GM23338 (cell line): ENCODE data around the gene SEPHS1. TPM values are rescaled to one million over a fixed set of nuclear protein-coding genes. Genes with fewer than 3 reads are reported as not detected.
A peak's percentile ranks its signal among the peaks of the same experiment; 100 is the strongest.

Experiments
- ATAC-seq: fragments of 200-7000 bp; cut with Tn5 transposase; 3 replicates; pipeline ENCODE4 v1.9.1; 2020
- DNase-seq: peaks from one replicate; pipeline ENCODE4 v3.0.0-alpha.2; 2015; ENCODE audit warnings: low spot score
- H2AFZ ChIP-seq: fragments of 200-600 bp; sonication (generic); 2 replicates; pipeline ENCODE4 v1.8.0; 2016; ENCODE audit warnings: antibody characterized with exemption, mild to moderate bottlenecking, moderate library complexity
- H3F3A ChIP-seq: fragments of 200-600 bp; sonication (generic); replicated peaks from 2 replicates; pipeline ENCODE4 v1.8.0; 2017; ENCODE audit warnings: antibody characterized with exemption, mixed run types, low read depth
- H3K27ac ChIP-seq: fragments of 200-600 bp; sonication (generic); 2 replicates; pipeline ENCODE4 v1.6.1; 2016; ENCODE audit warnings: low read depth
- H3K27me3 ChIP-seq: fragments of 200-600 bp; sonication (generic); 2 replicates; pipeline ENCODE4 v1.8.0; 2016; ENCODE audit warnings: mild to moderate bottlenecking, mixed run types, moderate library complexity; ENCODE audit not compliant: insufficient read depth
- H3K36me3 ChIP-seq: fragments of 200-600 bp; sonication (generic); 2 replicates; pipeline ENCODE4 v1.8.0; 2016; ENCODE audit warnings: mild to moderate bottlenecking; ENCODE audit not compliant: insufficient read depth
- H3K4me1 ChIP-seq: fragments of 200-600 bp; sonication (generic); 2 replicates; pipeline ENCODE4 v1.8.0; 2016; ENCODE audit warnings: mild to moderate bottlenecking, moderate library complexity; ENCODE audit not compliant: insufficient read depth
- H3K4me2 ChIP-seq: fragments of 200-600 bp; sonication (generic); 2 replicates; pipeline ENCODE4 v1.7.1; 2017; ENCODE audit warnings: mixed run types
- H3K4me3 ChIP-seq: fragments of 200-600 bp; sonication (generic); 2 replicates; pipeline ENCODE4 v1.6.1; 2016; ENCODE audit warnings: mixed run types
- H3K79me2 ChIP-seq: fragments of 200-600 bp; sonication (generic); replicated peaks from 2 replicates; pipeline ENCODE4 v1.8.0; 2017; ENCODE audit warnings: mild to moderate bottlenecking; ENCODE audit not compliant: insufficient read depth
- H3K9me2 ChIP-seq: fragments of 200-600 bp; sonication (generic); 2 replicates; pipeline ENCODE4 v1.8.0; 2017; ENCODE audit not compliant: insufficient read depth
- H4K20me1 ChIP-seq: fragments of 200-600 bp; sonication (generic); replicated peaks from 2 replicates; pipeline ENCODE4 v1.8.0; 2017; ENCODE audit warnings: mild to moderate bottlenecking; ENCODE audit not compliant: insufficient read depth
- H3K27ac Mint-ChIP-seq: 2 replicates; pipeline ENCODE4 v1.8.0; 2020; ENCODE audit warnings: inconsistent platforms, mild to moderate bottlenecking, moderate library complexity, mixed read lengths
- H3K27me3 Mint-ChIP-seq: 3 replicates; pipeline ENCODE4 v1.8.0; 2022; ENCODE audit warnings: low read depth, mild to moderate bottlenecking, moderate library complexity, mixed read lengths, inconsistent platforms; ENCODE audit not compliant: insufficient read depth, poor library complexity
- H3K36me3 Mint-ChIP-seq: 3 replicates; pipeline ENCODE4 v1.8.0; 2021; ENCODE audit warnings: low read depth, mild to moderate bottlenecking, inconsistent platforms, moderate library complexity, mixed read lengths
- H3K4me1 Mint-ChIP-seq: 3 replicates; pipeline ENCODE4 v1.8.0; 2020; ENCODE audit warnings: mild to moderate bottlenecking, inconsistent platforms, mixed read lengths
- H3K4me3 Mint-ChIP-seq: 3 replicates; pipeline ENCODE4 v1.8.0; 2021; ENCODE audit warnings: moderate library complexity, mild to moderate bottlenecking, inconsistent platforms, mixed read lengths
- H3K9me3 Mint-ChIP-seq: 3 replicates; pipeline ENCODE4 v1.8.0; 2020; ENCODE audit warnings: moderate library complexity, mild to moderate bottlenecking, inconsistent platforms, mixed read lengths
- CREB1 ChIP-seq: fragments of 250-450 bp; sonication (Bioruptor Pico); IDR thresholded peaks from 2 replicates; pipeline ENCODE4 v1.5.0; 2020; ENCODE audit warnings: low read depth, mild to moderate bottlenecking, moderate library complexity
- ETS1 ChIP-seq: IDR thresholded peaks from 2 replicates; pipeline ENCODE4 v1.6.1; 2016; ENCODE audit warnings: antibody characterized with exemption
- EZH2 ChIP-seq: fragments of 200-600 bp; sonication (generic); IDR thresholded peaks from one replicate; pipeline ENCODE4 v1.8.0; 2017; ENCODE audit warnings: antibody characterized with exemption, mild to moderate bottlenecking, low read depth; ENCODE audit not compliant: unreplicated experiment
- EZH2phosphoT487 ChIP-seq: fragments of 200-600 bp; sonication (generic); IDR thresholded peaks from one replicate; pipeline ENCODE4 v1.8.1; 2018; ENCODE audit warnings: antibody characterized with exemption; ENCODE audit not compliant: unreplicated experiment
- JUNB ChIP-seq: IDR thresholded peaks from one replicate; pipeline ENCODE4 v1.6.1; 2016; ENCODE audit warnings: antibody characterized with exemption; ENCODE audit not compliant: unreplicated experiment
- NANOG ChIP-seq: IDR thresholded peaks from 2 replicates; pipeline ENCODE4 v1.6.1; 2016; ENCODE audit warnings: antibody characterized with exemption, borderline replicate concordance
- POLR2AphosphoS5 ChIP-seq: IDR thresholded peaks from 2 replicates; pipeline ENCODE4 v1.6.1; 2016; ENCODE audit warnings: antibody characterized with exemption, low read depth
- STAT1 ChIP-seq: IDR thresholded peaks from one replicate; pipeline ENCODE4 v1.6.1; 2016; ENCODE audit warnings: antibody characterized with exemption; ENCODE audit not compliant: unreplicated experiment
- ZNF114 ChIP-seq: fragments of 250-450 bp; sonication (Bioruptor Pico); IDR thresholded peaks from 2 replicates; pipeline ENCODE4 v1.5.0; 2020; ENCODE audit warnings: mild to moderate bottlenecking, moderate library complexity
- ZNF331 ChIP-seq: fragments of 250-450 bp; sonication (Bioruptor Pico); IDR thresholded peaks from 2 replicates; pipeline ENCODE4 v1.5.0; 2020; ENCODE audit warnings: low read depth, mild to moderate bottlenecking, moderate library complexity
- polyA plus RNA-seq: library from polyadenylated mRNA; unstranded; fragments of >200 nt; fragmentation: Nextera tagmentation; extraction: Ambion mirVana; gene quantifications from 2 replicates; pipeline ENCODE4 v1.2.1, GENCODE V29; 2016
- total RNA-seq: library from RNA; depleted of rRNA; stranded (reverse); fragments of >200 nt; shearing (Covaris generic); gene quantifications from 2 replicates; pipeline ENCODE4 v1.2.3, GENCODE V29; 2014
- TF ChIP-seq, protein P1 (sequence below): fragments of 250-450 bp; sonication (Bioruptor Pico); IDR thresholded peaks from 2 replicates; pipeline ENCODE4 v1.5.0; 2020; ENCODE audit warnings: mild to moderate bottlenecking, moderate library complexity
- TF ChIP-seq, protein P2 (sequence below), 2 experiments: fragments of 200-600 bp in 1 of 2; sonication (generic) in 1 of 2; conservative IDR thresholded peaks; 2 replicates each; pipeline versions ENCODE4 v1.5.1 to v1.6.1; 2016 to 2017; ENCODE audit warnings: antibody characterized with exemption in 2 of 2, low read depth in 2 of 2, mild to moderate bottlenecking in 2 of 2, moderate library complexity in 1 of 2
- TF ChIP-seq, protein P3 (sequence below): IDR thresholded peaks from one replicate; pipeline ENCODE4 v1.6.1; 2018; ENCODE audit warnings: antibody characterized with exemption; ENCODE audit not compliant: unreplicated experiment

Gene SEPHS1
- total and polyA plus RNA-seq, 2 experiments from 2014 or later = 260 to 609 TPM

DNA sequence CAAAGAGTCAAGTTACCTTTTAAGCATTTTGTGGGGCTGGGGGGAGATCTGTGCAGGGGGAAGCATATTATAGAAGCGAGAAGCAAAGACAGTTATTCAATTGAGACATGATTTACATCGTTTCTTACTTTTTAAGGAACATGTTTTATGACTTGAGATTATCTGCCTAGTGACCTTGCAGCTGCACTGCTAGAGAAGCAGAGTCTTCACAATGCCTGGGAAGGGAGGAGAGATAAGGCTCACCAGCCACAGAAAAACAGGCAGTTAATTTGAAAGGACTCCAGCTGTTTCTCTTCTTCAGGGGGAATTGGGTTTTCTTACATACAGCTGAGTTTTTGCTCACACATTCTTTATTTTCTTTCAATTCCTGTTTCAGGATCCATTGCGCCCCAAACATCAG is 79.3 kb downstream of the SEPHS1 start:
- H3K4me1 Mint-ChIP-seq = peaks cover 36% of the 10 kb centered on the region
- peaks cover 17% of the 10 kb centered on the region for H3K27me3 Mint-ChIP-seq
- Histone ChIP-seq H3K27ac (peak overlapping the region; percentile 37; the same call in 1 of the 2 replicates), H3K36me3 (no peaks in the 10 kb centered on the region), H3K27me3 (no peaks in the 10 kb centered on the region), H4K20me1 (no peaks in the 10 kb centered on the region), H2AFZ (no peak overlapping the region), H3K4me1 (peaks cover 30% of the 10 kb centered on the region), H3K4me3 (no peak overlapping the region), H3K79me2 (no peaks in the 10 kb centered on the region), H3F3A (peaks cover 12% of the 10 kb centered on the region), H3K4me2 (no peak overlapping the region), H3K9me2 (no peaks in the 10 kb centered on the region)
- H3K27ac Mint-ChIP-seq = no peak overlapping the region
- no peak overlapping the region for H3K4me3 Mint-ChIP-seq
- no peaks in the 10 kb centered on the region for H3K9me3 Mint-ChIP-seq
- ATAC-seq (no peak), DNase-seq (peak; percentile 27)
- H3K36me3 Mint-ChIP-seq = no peaks in the 10 kb centered on the region
- no peak for TF ChIP-seq NANOG
- TF ChIP-seq, protein P1, sequence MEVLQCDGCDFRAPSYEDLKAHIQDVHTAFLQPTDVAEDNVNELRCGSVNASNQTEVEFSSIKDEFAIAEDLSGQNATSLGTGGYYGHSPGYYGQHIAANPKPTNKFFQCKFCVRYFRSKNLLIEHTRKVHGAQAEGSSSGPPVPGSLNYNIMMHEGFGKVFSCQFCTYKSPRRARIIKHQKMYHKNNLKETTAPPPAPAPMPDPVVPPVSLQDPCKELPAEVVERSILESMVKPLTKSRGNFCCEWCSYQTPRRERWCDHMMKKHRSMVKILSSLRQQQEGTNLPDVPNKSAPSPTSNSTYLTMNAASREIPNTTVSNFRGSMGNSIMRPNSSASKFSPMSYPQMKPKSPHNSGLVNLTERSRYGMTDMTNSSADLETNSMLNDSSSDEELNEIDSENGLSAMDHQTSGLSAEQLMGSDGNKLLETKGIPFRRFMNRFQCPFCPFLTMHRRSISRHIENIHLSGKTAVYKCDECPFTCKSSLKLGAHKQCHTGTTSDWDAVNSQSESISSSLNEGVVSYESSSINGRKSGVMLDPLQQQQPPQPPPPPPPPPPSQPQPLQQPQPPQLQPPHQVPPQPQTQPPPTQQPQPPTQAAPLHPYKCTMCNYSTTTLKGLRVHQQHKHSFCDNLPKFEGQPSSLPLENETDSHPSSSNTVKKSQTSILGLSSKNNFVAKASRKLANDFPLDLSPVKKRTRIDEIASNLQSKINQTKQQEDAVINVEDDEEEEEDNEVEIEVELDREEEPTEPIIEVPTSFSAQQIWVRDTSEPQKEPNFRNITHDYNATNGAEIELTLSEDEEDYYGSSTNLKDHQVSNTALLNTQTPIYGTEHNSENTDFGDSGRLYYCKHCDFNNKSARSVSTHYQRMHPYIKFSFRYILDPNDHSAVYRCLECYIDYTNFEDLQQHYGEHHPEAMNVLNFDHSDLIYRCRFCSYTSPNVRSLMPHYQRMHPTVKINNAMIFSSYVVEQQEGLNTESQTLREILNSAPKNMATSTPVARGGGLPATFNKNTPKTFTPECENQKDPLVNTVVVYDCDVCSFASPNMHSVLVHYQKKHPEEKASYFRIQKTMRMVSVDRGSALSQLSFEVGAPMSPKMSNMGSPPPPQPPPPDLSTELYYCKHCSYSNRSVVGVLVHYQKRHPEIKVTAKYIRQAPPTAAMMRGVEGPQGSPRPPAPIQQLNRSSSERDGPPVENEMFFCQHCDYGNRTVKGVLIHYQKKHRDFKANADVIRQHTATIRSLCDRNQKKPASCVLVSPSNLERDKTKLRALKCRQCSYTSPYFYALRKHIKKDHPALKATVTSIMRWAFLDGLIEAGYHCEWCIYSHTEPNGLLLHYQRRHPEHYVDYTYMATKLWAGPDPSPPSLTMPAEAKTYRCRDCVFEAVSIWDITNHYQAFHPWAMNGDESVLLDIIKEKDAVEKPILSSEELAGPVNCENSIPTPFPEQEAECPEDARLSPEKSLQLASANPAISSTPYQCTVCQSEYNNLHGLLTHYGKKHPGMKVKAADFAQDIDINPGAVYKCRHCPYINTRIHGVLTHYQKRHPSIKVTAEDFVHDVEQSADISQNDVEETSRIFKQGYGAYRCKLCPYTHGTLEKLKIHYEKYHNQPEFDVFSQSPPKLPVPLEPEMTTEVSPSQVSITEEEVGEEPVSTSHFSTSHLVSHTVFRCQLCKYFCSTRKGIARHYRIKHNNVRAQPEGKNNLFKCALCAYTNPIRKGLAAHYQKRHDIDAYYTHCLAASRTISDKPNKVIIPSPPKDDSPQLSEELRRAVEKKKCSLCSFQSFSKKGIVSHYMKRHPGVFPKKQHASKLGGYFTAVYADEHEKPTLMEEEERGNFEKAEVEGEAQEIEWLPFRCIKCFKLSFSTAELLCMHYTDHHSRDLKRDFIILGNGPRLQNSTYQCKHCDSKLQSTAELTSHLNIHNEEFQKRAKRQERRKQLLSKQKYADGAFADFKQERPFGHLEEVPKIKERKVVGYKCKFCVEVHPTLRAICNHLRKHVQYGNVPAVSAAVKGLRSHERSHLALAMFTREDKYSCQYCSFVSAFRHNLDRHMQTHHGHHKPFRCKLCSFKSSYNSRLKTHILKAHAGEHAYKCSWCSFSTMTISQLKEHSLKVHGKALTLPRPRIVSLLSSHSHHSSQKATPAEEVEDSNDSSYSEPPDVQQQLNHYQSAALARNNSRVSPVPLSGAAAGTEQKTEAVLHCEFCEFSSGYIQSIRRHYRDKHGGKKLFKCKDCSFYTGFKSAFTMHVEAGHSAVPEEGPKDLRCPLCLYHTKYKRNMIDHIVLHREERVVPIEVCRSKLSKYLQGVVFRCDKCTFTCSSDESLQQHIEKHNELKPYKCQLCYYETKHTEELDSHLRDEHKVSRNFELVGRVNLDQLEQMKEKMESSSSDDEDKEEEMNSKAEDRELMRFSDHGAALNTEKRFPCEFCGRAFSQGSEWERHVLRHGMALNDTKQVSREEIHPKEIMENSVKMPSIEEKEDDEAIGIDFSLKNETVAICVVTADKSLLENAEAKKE (CRISPR knock-in tag) = no peak
- TF ChIP-seq JUNB = no peak
- TF ChIP-seq ETS1 = no peak
- no peak for TF ChIP-seq STAT1
- TF ChIP-seq, protein P2, sequence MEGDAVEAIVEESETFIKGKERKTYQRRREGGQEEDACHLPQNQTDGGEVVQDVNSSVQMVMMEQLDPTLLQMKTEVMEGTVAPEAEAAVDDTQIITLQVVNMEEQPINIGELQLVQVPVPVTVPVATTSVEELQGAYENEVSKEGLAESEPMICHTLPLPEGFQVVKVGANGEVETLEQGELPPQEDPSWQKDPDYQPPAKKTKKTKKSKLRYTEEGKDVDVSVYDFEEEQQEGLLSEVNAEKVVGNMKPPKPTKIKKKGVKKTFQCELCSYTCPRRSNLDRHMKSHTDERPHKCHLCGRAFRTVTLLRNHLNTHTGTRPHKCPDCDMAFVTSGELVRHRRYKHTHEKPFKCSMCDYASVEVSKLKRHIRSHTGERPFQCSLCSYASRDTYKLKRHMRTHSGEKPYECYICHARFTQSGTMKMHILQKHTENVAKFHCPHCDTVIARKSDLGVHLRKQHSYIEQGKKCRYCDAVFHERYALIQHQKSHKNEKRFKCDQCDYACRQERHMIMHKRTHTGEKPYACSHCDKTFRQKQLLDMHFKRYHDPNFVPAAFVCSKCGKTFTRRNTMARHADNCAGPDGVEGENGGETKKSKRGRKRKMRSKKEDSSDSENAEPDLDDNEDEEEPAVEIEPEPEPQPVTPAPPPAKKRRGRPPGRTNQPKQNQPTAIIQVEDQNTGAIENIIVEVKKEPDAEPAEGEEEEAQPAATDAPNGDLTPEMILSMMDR (conservative IDR thresholded peaks at IDR 0.05; ENCODE audit: low read depth in 2 of 2) = no peak
- TF ChIP-seq ZNF114 (CRISPR knock-in tag) = no peak
- TF ChIP-seq ZNF331 = no peak
- TF ChIP-seq POLR2AphosphoS5 = no peak
- no peak for TF ChIP-seq EZH2
- no peak for TF ChIP-seq CREB1
- TF ChIP-seq, protein P3, sequence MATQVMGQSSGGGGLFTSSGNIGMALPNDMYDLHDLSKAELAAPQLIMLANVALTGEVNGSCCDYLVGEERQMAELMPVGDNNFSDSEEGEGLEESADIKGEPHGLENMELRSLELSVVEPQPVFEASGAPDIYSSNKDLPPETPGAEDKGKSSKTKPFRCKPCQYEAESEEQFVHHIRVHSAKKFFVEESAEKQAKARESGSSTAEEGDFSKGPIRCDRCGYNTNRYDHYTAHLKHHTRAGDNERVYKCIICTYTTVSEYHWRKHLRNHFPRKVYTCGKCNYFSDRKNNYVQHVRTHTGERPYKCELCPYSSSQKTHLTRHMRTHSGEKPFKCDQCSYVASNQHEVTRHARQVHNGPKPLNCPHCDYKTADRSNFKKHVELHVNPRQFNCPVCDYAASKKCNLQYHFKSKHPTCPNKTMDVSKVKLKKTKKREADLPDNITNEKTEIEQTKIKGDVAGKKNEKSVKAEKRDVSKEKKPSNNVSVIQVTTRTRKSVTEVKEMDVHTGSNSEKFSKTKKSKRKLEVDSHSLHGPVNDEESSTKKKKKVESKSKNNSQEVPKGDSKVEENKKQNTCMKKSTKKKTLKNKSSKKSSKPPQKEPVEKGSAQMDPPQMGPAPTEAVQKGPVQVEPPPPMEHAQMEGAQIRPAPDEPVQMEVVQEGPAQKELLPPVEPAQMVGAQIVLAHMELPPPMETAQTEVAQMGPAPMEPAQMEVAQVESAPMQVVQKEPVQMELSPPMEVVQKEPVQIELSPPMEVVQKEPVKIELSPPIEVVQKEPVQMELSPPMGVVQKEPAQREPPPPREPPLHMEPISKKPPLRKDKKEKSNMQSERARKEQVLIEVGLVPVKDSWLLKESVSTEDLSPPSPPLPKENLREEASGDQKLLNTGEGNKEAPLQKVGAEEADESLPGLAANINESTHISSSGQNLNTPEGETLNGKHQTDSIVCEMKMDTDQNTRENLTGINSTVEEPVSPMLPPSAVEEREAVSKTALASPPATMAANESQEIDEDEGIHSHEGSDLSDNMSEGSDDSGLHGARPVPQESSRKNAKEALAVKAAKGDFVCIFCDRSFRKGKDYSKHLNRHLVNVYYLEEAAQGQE = no peak
- TF ChIP-seq EZH2phosphoT487 = no peak
